Neural progenitor cell (in vitro differentiated cells): ENCODE results near the gene AIFM3. TPM values are rescaled to one million over a fixed set of nuclear protein-coding genes. Genes with fewer than 3 reads are reported as not detected.
A peak's percentile ranks its signal among the peaks of the same experiment; 100 is the strongest.
"Not testable (repeated sequence)": the region's sequence is repeated elsewhere in the genome, so short reads cannot be mapped to it uniquely, and the experiment has no call there.

ENCODE experiments used
- DNase-seq: peaks from one replicate; pipeline ENCODE4 v3.0.0-alpha.2; 2016; ENCODE audit warnings: low spot score
- H2AFZ ChIP-seq: fragments of 200-600 bp; sonication (generic); replicated peaks from 2 replicates; pipeline ENCODE4 v1.6.1; 2016; ENCODE audit warnings: antibody characterized with exemption
- H3F3A ChIP-seq: fragments of 200-600 bp; sonication (generic); 2 replicates; pipeline ENCODE4 v1.6.1; 2016; ENCODE audit warnings: antibody characterized with exemption, low read depth
- H3K27ac ChIP-seq: fragments of 200-600 bp; sonication (generic); 2 replicates; pipeline ENCODE4 v1.5.1; 2016; ENCODE audit warnings: mild to moderate bottlenecking
- H3K27me3 ChIP-seq: fragments of 200-600 bp; sonication (generic); 2 replicates; pipeline ENCODE4 v1.6.1; 2016; ENCODE audit warnings: mild to moderate bottlenecking, moderate library complexity
- H3K36me3 ChIP-seq: fragments of 200-600 bp; sonication (generic); 2 replicates; pipeline ENCODE4 v1.5.1; 2016
- H3K4me1 ChIP-seq: fragments of 200-600 bp; sonication (generic); 2 replicates; pipeline ENCODE4 v1.6.1; 2016; ENCODE audit warnings: mixed run types
- H3K4me2 ChIP-seq: fragments of 200-600 bp; sonication (generic); 2 replicates; pipeline ENCODE4 v1.6.1; 2016
- H3K4me3 ChIP-seq: fragments of 200-600 bp; sonication (generic); 2 replicates; pipeline ENCODE4 v1.5.1; 2016
- H3K79me2 ChIP-seq: fragments of 200-600 bp; sonication (generic); 2 replicates; pipeline ENCODE4 v1.6.1; 2016; ENCODE audit warnings: low read depth
- H3K9ac ChIP-seq: fragments of 200-600 bp; sonication (generic); 2 replicates; pipeline ENCODE4 v1.6.1; 2016
- H3K9me3 ChIP-seq: fragments of 200-600 bp; sonication (generic); 2 replicates; pipeline ENCODE4 v1.5.1; 2016; ENCODE audit warnings: low read depth
- H4K20me1 ChIP-seq: fragments of 200-600 bp; sonication (generic); 2 replicates; pipeline ENCODE4 v1.6.1; 2016; ENCODE audit warnings: low read depth
- H3K27ac Mint-ChIP-seq: 3 replicates; pipeline ENCODE4 v1.8.0; 2021; ENCODE audit warnings: mixed read lengths
- H3K27me3 Mint-ChIP-seq: 2 replicates; pipeline ENCODE4 v1.8.0; 2022; ENCODE audit warnings: low read depth, mild to moderate bottlenecking, inconsistent platforms, moderate library complexity, mixed read lengths; ENCODE audit not compliant: insufficient read depth
- H3K36me3 Mint-ChIP-seq: 3 replicates; pipeline ENCODE4 v1.8.0; 2021; ENCODE audit warnings: mixed read lengths
- H3K4me1 Mint-ChIP-seq: 3 replicates; pipeline ENCODE4 v1.8.0; 2021; ENCODE audit warnings: mixed read lengths
- H3K4me3 Mint-ChIP-seq: 3 replicates; pipeline ENCODE4 v1.8.0; 2021; ENCODE audit warnings: mild to moderate bottlenecking, moderate library complexity, mixed read lengths
- H3K9me3 Mint-ChIP-seq: 3 replicates; pipeline ENCODE4 v1.8.0; 2020; ENCODE audit warnings: mixed read lengths
- CTCF ChIP-seq: fragments of 200-600 bp; sonication (generic); IDR thresholded peaks from 2 replicates; pipeline ENCODE4 v1.5.1; 2017; ENCODE audit warnings: antibody characterized with exemption, mild to moderate bottlenecking
- EZH2 ChIP-seq: fragments of 200-600 bp; sonication (generic); IDR thresholded peaks from 2 replicates; pipeline ENCODE4 v1.6.1; 2017; ENCODE audit warnings: antibody characterized with exemption, mild to moderate bottlenecking, moderate library complexity
- EZH2phosphoT487 ChIP-seq: fragments of 200-600 bp; sonication (generic); IDR thresholded peaks from 2 replicates; pipeline ENCODE4 v1.6.1; 2017; ENCODE audit warnings: antibody characterized with exemption
- total RNA-seq: library from RNA; depleted of rRNA; stranded (reverse); fragments of >200 nt; gene quantifications from 2 replicates; pipeline ENCODE4 v1.2.3, GENCODE V29; 2015; ENCODE audit warnings: low replicate concordance

AIFM3 gene
- total RNA-seq, 1 donor from 2014 or later: 4.3 TPM

GRCh38 chr22:20970939-20971657 lies 4.0 kb downstream of the AIFM3 start:
- DNase-seq: peak; percentile 81
- Mint-ChIP-seq H3K9me3 (no peaks in the 10 kb centered on the region), H3K27me3 (peaks cover 15% of the 10 kb centered on the region), H3K4me3 (peak overlapping the region; percentile 35), H3K36me3 (no peaks in the 10 kb centered on the region), H3K4me1 (peaks cover 34% of the 10 kb centered on the region), H3K27ac (peak overlapping the region; percentile 23)
- Histone ChIP-seq H3K4me2 (peak overlapping the region; percentile 75), H3K79me2 (no peaks in the 10 kb centered on the region), H2AFZ (no peak overlapping the region), H3K36me3 (no peaks in the 10 kb centered on the region), H3K27me3 (no peaks in the 10 kb centered on the region), H3K4me3 (no peak overlapping the region), H3K9me3 (no peaks in the 10 kb centered on the region), H3K9ac (no peak overlapping the region), H4K20me1 (peaks cover 8% of the 10 kb centered on the region), H3K27ac (peak overlapping the region; percentile 66), H3F3A (peaks cover 60% of the 10 kb centered on the region), H3K4me1 (peaks cover 56% of the 10 kb centered on the region)
- TF ChIP-seq CTCF (no peak), EZH2phosphoT487 (no peak), EZH2 (no peak)

DNA sequence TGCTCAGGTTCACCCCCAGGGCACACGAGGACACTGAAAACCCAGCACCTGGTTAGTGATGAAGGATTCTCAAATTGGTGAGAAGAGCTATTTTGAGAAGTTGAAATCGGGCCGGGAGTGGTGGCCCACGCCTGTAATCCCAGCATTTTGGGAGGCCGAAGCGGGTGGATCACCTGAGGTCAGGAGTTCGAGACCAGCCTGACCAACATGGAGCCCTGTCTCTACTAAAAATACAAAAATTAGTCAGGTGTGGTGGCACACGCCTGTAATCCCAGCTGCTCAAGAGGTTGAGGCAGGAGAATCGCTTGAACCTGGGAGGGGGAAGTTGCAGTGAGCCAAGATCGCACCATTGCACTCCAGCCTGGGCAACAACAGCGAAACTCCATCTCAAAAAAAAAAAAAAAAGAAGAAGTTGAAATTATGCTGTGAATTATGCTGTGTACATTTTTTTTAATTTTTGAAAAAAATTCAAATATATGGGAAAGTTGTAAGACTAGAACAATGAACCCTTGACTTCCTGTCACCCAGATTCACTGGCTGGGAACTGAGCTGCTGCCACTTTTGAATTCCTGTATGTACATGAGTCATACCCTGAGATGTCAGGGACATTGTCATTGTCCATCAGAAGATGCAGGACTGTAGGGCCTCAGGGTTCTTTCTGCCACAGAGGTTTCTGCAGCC lies 5.1 kb downstream of the AIFM3 start:
- not testable (repeated sequence) for H3K9me3 Mint-ChIP-seq, H4K20me1 ChIP-seq, H3K27me3 ChIP-seq, H3K27ac Mint-ChIP-seq, H3K36me3 Mint-ChIP-seq, H2AFZ ChIP-seq, H3K4me3 ChIP-seq, H3K9me3 ChIP-seq, H3K36me3 ChIP-seq, H3K9ac ChIP-seq, DNase-seq, H3K79me2 ChIP-seq
- peaks cover 18% of the 10 kb centered on the region for H3K27me3 Mint-ChIP-seq
- peaks cover 52% of the 10 kb centered on the region for H3K4me1 ChIP-seq
- peak overlapping the region; percentile 66 for H3K27ac ChIP-seq
- H3F3A ChIP-seq: peaks cover 55% of the 10 kb centered on the region
- H3K4me3 Mint-ChIP-seq: peak overlapping the region; percentile 53
- H3K4me2 ChIP-seq: peak overlapping the region; percentile 75
- H3K4me1 Mint-ChIP-seq: peaks cover 34% of the 10 kb centered on the region

GRCh38 chr22:20972933-20973577 lies 6.0 kb downstream of the AIFM3 start:
- Histone ChIP-seq H4K20me1 (peaks cover 8% of the 10 kb centered on the region), H3K27me3 (no peaks in the 10 kb centered on the region), H3K4me1 (peaks cover 45% of the 10 kb centered on the region), H3K79me2 (no peaks in the 10 kb centered on the region), H3K27ac (no peak overlapping the region), H3K9ac (no peak overlapping the region), H2AFZ (no peak overlapping the region), H3K4me2 (no peak overlapping the region), H3K36me3 (no peaks in the 10 kb centered on the region), H3K4me3 (no peak overlapping the region), H3F3A (peaks cover 46% of the 10 kb centered on the region), H3K9me3 (no peaks in the 10 kb centered on the region)
- no peak overlapping the region for H3K27ac Mint-ChIP-seq
- no peaks in the 10 kb centered on the region for H3K36me3 Mint-ChIP-seq
- peaks cover 23% of the 10 kb centered on the region for H3K27me3 Mint-ChIP-seq
- H3K4me1 Mint-ChIP-seq: peaks cover 27% of the 10 kb centered on the region
- no peaks in the 10 kb centered on the region for H3K9me3 Mint-ChIP-seq
- TF ChIP-seq EZH2 (no peak), EZH2phosphoT487 (no peak), CTCF (no peak)
- DNase-seq: no peak
- peak overlapping the region; percentile 33 for H3K4me3 Mint-ChIP-seq
